ENCODE measurements around the gene PDE7B. TPM values are rescaled to one million over a fixed set of nuclear protein-coding genes. Genes with fewer than 3 reads are reported as not detected.

PDE7B gene
- total and polyA plus RNA-seq, 2 of the 8 experiments (the other 6 are each of a cell fraction or from before 2014, with no cell fraction given) = not detected

GRCh38 chr6:136136274-136136673 lies 284.8 kb downstream of the PDE7B start:
- Histone ChIP-seq H3K9ac (replicated peaks in 1 of 4; ENCODE audit: extremely low read depth in 1 of 4, low read depth in 3 of 4, low read length in 3 of 4) (no peak overlapping the region), H3K56ac (replicated peaks; ENCODE audit: insufficient read length, low read depth, low read length) (no peak overlapping the region), H4K5ac (ENCODE audit: insufficient read length, low read depth, low read length) (no peak overlapping the region), H4K8ac (ENCODE audit: extremely low read depth, insufficient read depth, low read length) (no peak overlapping the region), H3K9me3 (ENCODE audit: insufficient read depth in 2 of 2, low read depth in 1 of 2, low read length in 1 of 2) (no peaks in the 10 kb centered on the region), H3K23me2 (ENCODE audit: low read depth, low read length) (no peaks in the 10 kb centered on the region), H2BK15ac (ENCODE audit: low read length) (no peak overlapping the region), H3K4me3 (ENCODE audit: extremely low read depth in 1 of 4, insufficient read depth in 2 of 4, low read depth in 3 of 4, low read length in 4 of 4) (no peak overlapping the region), H3K14ac (ENCODE audit: insufficient read length) (no peak overlapping the region), H3K36me3 (ENCODE audit: control insufficient read depth in 2 of 4, insufficient read depth in 4 of 4, low read length in 3 of 4) (no peaks in the 10 kb centered on the region), H2BK20ac (ENCODE audit: low read length) (no peak overlapping the region), H2BK120ac (replicated peaks; ENCODE audit: low read depth, low read length) (no peak overlapping the region), H3K4ac (replicated peaks; ENCODE audit: insufficient read length, low read depth, low read length) (no peak overlapping the region), H3K79me2 (ENCODE audit: control insufficient read depth in 1 of 2, insufficient read depth in 2 of 2, low read length in 2 of 2) (no peaks in the 10 kb centered on the region), H2AFZ (ENCODE audit: low read length) (no peak overlapping the region), H3K18ac (ENCODE audit: extremely low read depth, low read length) (no peak overlapping the region), H4K20me1 (replicated peaks in 1 of 2; ENCODE audit: control insufficient read depth in 1 of 2, insufficient read depth in 2 of 2, low read length in 2 of 2) (no peaks in the 10 kb centered on the region), H2AK5ac (ENCODE audit: low read depth, low read length) (no peak overlapping the region), H2BK5ac (ENCODE audit: low read depth, low read length) (no peak overlapping the region), H3K23ac (ENCODE audit: insufficient read length) (no peak overlapping the region), H3K27me3 (replicated peaks in 1 of 4; ENCODE audit: control insufficient read depth in 3 of 4, extremely low read depth in 1 of 4, insufficient read depth in 3 of 4, low read length in 3 of 4) (no peaks in the 10 kb centered on the region), H2BK12ac (ENCODE audit: low read depth, low read length) (no peak overlapping the region), H3K27ac (ENCODE audit: low read depth, low read length) (no peak overlapping the region), H3K4me2 (ENCODE audit: insufficient read depth in 1 of 2, low read depth in 2 of 2, low read length in 2 of 2) (no peak overlapping the region), H3K4me1 (replicated peaks in 1 of 4; ENCODE audit: control insufficient read depth in 3 of 4, insufficient read depth in 4 of 4, low read length in 3 of 4) (no peaks in the 10 kb centered on the region), H4K91ac (replicated peaks; ENCODE audit: insufficient read length, low read length) (no peak overlapping the region), H3K79me1 (ENCODE audit: low read depth, low read length) (no peaks in the 10 kb centered on the region)
- TF ChIP-seq ATF3 (IDR thresholded peaks at IDR 0.05; ENCODE audit: insufficient read depth, low read depth, low read length) = no peak
- no peak for TF ChIP-seq CREB1 (IDR thresholded peaks at IDR 0.05)
- no peak for TF ChIP-seq TCF12 (IDR thresholded peaks at IDR 0.05; ENCODE audit: low read depth, low read length)
- TF ChIP-seq CTCF (IDR thresholded peaks at IDR 0.05; ENCODE audit: control extremely low read depth in 1 of 3, insufficient read depth in 1 of 3, low read depth in 1 of 3, low read length in 3 of 3) = no peak
- TF ChIP-seq NANOG (IDR thresholded peaks at IDR 0.05; ENCODE audit: insufficient read depth, low read depth, low read length, poor library complexity, severe bottlenecking) = no peak
- TF ChIP-seq CHD2 (IDR thresholded peaks at IDR 0.05; ENCODE audit: low read length) = no peak
- TF ChIP-seq ASH2L (IDR thresholded peaks at IDR 0.05; ENCODE audit: low read length) = no peak
- TF ChIP-seq YY1 (IDR thresholded peaks at IDR 0.05; ENCODE audit: low read depth, low read length) = no peak
- TF ChIP-seq EGR1 (IDR thresholded peaks at IDR 0.05; ENCODE audit: borderline replicate concordance, low read depth, low read length) = no peak
- TF ChIP-seq KDM4A (IDR thresholded peaks at IDR 0.05; ENCODE audit: low read depth, low read length, severe bottlenecking) = no peak
- TF ChIP-seq HDAC6 (IDR thresholded peaks at IDR 0.05; ENCODE audit: low read depth, low read length) = no peak
- DNase-seq (ENCODE audit: low read depth in 1 of 2, low spot score in 2 of 2) (no peak), FAIRE-seq (no peak)
- ChIA-PET CTCF (ENCODE audit: partially characterized antibody) (no interaction called here), POLR2A (ENCODE audit: partially characterized antibody) (no interaction called here)
- WGBS, 2 experiments (ENCODE audit: extremely low coverage in 1 of 2, insufficient coverage in 1 of 2, insufficient read length in 1 of 2, insufficient replicate concordance in 2 of 2, low coverage in 1 of 2, low lambda C conversion rate in 2 of 2, missing lambda C conversion rate in 1 of 2) = 92% methylated on average over 2 of the region's 2 CpGs; no CpG with 5 or more reads in 1 of the 2 experiments

All from H1 (cell line).